DND-41 (cell line): ENCODE data around the gene ERC2.

Experiments
- EZH2 ChIP-seq: IDR thresholded peaks from 3 replicates; pipeline ENCODE4 v1.6.1; 2012; ENCODE audit warnings: borderline replicate concordance, low read depth, mild to moderate bottlenecking, moderate library complexity, low read length, inconsistent platforms; ENCODE audit not compliant: severe bottlenecking
- TF ChIP-seq, protein P1 (sequence below): IDR thresholded peaks from 2 replicates; pipeline ENCODE4 v1.5.1; 2012; ENCODE audit warnings: borderline replicate concordance, low read length, moderate library complexity, mild to moderate bottlenecking; ENCODE audit not compliant: poor library complexity, severe bottlenecking; ENCODE audit errors: extremely low read depth

DNA sequence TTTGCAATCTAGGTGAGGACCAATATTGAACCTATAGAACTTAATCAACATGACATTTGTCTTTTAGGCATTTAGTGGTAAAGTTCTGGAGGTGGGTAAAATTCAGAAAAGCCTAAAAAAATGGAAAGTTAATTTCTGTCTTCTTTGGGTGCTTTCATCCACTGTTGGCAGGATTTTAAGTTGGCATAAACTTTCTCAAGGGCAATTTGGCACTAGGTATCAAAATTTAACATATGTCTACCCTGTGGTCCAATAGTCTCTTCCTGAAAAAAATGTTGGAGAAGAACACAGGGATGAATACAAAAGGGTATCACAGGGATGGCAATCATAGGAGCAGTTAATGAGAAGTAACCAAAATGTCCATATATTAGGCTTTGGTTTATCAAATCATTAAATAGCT lies 754.2 kb downstream of the ERC2 start:
- TF ChIP-seq, protein P1, sequence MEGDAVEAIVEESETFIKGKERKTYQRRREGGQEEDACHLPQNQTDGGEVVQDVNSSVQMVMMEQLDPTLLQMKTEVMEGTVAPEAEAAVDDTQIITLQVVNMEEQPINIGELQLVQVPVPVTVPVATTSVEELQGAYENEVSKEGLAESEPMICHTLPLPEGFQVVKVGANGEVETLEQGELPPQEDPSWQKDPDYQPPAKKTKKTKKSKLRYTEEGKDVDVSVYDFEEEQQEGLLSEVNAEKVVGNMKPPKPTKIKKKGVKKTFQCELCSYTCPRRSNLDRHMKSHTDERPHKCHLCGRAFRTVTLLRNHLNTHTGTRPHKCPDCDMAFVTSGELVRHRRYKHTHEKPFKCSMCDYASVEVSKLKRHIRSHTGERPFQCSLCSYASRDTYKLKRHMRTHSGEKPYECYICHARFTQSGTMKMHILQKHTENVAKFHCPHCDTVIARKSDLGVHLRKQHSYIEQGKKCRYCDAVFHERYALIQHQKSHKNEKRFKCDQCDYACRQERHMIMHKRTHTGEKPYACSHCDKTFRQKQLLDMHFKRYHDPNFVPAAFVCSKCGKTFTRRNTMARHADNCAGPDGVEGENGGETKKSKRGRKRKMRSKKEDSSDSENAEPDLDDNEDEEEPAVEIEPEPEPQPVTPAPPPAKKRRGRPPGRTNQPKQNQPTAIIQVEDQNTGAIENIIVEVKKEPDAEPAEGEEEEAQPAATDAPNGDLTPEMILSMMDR = no peak
- no peak for TF ChIP-seq EZH2
